Activated CD4-positive, alpha-beta T cell treated with anti-CD3 and anti-CD28 coated beads for 36 hours (primary cell): ENCODE results near the gene PDLIM3. TPM values are rescaled to one million over a fixed set of nuclear protein-coding genes. Genes with fewer than 3 reads are reported as not detected.

ENCODE experiments used
- ATAC-seq: fragments of 200-7000 bp; cut with Tn5 transposase; one replicate; pipeline ENCODE4 v1.10.0; 2021; ENCODE audit warnings: mild to moderate bottlenecking, moderate library complexity
- CTCF ChIA-PET: fragments of 350-600 bp; sonication (Branson Sonifier 250); formaldehyde crosslinking; loops from one replicate; lab custom pipeline; 2021; ENCODE audit warnings: antibody characterized with exemption; lab: Charles Lee
- POLR2A ChIA-PET: fragments of 350-600 bp; sonication (Branson Sonifier 250); formaldehyde crosslinking; loops from one replicate; lab custom pipeline; 2021; ENCODE audit warnings: antibody characterized with exemption, inconsistent platforms; lab: Charles Lee
- DNase-seq: peaks from one replicate; pipeline ENCODE4 v3.0.0-alpha.2; 2020
- H3K27ac Mint-ChIP-seq: one replicate; pipeline ENCODE4 v1.8.0; 2021; ENCODE audit warnings: mixed read lengths
- H3K27me3 Mint-ChIP-seq: one replicate; pipeline ENCODE4 v1.8.0; 2021; ENCODE audit warnings: mixed read lengths
- H3K36me3 Mint-ChIP-seq: one replicate; pipeline ENCODE4 v1.8.0; 2021; ENCODE audit warnings: low read depth, mixed read lengths
- H3K4me1 Mint-ChIP-seq: one replicate; pipeline ENCODE4 v1.8.0; 2021; ENCODE audit warnings: mixed read lengths
- H3K4me3 Mint-ChIP-seq: one replicate; pipeline ENCODE4 v1.8.0; 2021; ENCODE audit warnings: mild to moderate bottlenecking, moderate library complexity, mixed read lengths
- H3K9me3 Mint-ChIP-seq: one replicate; pipeline ENCODE4 v1.8.0; 2021; ENCODE audit warnings: low read depth, mixed read lengths
- intact Hi-C, 2 experiments: fragments of 100-400 bp; cut with DNase I in 1 of 2; cut with micrococcal nuclease in 1 of 2; formaldehyde crosslinking; loops; one replicate each; pipeline versions ENCODE4 v1.14.2 to v1.15.1; 2022 to 2024; cut with DNase I, micrococcal nuclease
- total RNA-seq, 2 experiments: library from RNA; stranded (reverse); gene quantifications; one replicate each; pipeline ENCODE4 v1.2.3, GENCODE V29; 2021

PDLIM3 gene
- total RNA-seq, 2 experiments from 2014 or later: not detected

DNA sequence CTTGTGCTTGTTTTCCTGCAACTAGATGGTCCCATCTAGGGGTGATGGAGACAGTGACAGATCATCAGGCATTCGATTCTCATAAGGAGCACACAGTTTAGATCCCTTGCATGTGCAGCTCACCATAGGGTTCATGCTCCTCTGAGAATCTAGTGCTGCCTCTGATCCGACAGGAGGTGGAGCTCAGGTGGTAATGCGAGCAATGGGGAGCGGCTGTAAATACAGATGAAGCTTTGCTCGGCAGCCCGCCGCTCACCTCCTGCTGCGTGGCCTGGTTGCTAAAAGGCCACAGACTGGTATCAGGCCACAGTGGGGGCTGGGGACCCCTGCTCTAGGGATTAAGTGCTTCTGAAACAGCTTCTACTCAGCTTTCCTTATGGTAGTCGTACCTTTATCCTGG is 35.3 kb downstream of the PDLIM3 start:
- intact Hi-C loops: no loop called here
- ChIA-PET CTCF (no interaction called here), POLR2A (no interaction called here)
- DNase-seq (no peak), ATAC-seq (no peak)
- no peak overlapping the region for H3K27ac Mint-ChIP-seq
- peaks cover 5% of the 10 kb centered on the region for H3K9me3 Mint-ChIP-seq
- no peak overlapping the region for H3K4me3 Mint-ChIP-seq
- H3K27me3 Mint-ChIP-seq: peaks cover 20% of the 10 kb centered on the region
- H3K36me3 Mint-ChIP-seq: no peaks in the 10 kb centered on the region
- H3K4me1 Mint-ChIP-seq: no peaks in the 10 kb centered on the region

DNA sequence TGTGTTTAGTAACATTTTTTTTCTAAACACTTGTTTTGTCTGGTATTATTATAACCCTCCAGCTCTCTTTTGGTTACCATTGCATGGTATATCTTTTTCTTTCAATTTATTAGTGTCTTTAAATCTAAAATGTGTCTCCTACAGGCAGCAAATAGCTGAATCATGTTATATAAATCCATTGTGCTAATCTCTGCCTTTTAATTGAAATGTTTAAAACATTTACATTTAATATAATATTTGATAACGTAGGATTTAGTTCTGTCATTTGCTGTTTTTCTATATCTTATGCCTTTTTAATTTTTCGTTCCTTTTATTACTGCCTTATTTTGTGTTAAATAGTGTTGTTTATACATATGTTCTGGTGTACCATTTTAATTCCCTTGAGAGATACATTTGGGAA is 46.7 kb downstream of the PDLIM3 start:
- intact Hi-C loops: no loop called here
- POLR2A ChIA-PET: no interaction called here
- Mint-ChIP-seq H3K4me1 (no peaks in the 10 kb centered on the region), H3K27me3 (peaks cover 24% of the 10 kb centered on the region), H3K36me3 (peaks cover 4% of the 10 kb centered on the region), H3K4me3 (no peak overlapping the region), H3K9me3 (peaks cover 8% of the 10 kb centered on the region), H3K27ac (no peak overlapping the region)
- DNase-seq (no peak), ATAC-seq (no peak)
- CTCF ChIA-PET: no interaction called here

DNA sequence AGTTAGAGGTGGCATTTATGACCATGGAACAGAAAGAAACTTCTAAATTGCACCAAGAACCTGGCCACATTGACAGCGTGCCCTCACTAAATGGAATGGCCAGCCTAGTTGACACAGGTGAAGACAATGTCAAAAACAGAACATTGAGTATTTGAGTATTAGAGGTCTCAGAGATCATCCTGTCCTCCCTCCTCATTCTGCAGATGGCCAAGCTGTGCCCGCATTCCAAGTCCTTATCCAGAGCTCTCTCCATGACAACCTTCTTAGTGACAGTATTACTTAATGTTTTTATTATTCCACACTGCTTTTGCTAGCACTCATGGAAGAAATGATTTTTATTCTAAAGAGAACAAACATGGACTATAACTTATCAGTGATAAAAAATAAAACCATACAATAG is 53.9 kb downstream of the PDLIM3 start:
- Mint-ChIP-seq H3K27ac (no peak overlapping the region), H3K4me1 (no peaks in the 10 kb centered on the region), H3K4me3 (no peak overlapping the region), H3K36me3 (no peaks in the 10 kb centered on the region), H3K27me3 (peaks cover 32% of the 10 kb centered on the region), H3K9me3 (no peaks in the 10 kb centered on the region)
- ChIA-PET CTCF (interaction anchor here (1.5 kb wide), 1 partner anchor 8 kb away, joined by 5 read pairs; no protein-coding TSS in a partner anchor), POLR2A (no interaction called here)
- intact Hi-C loops: no loop called here
- no peak for ATAC-seq
- no peak for DNase-seq

DNA sequence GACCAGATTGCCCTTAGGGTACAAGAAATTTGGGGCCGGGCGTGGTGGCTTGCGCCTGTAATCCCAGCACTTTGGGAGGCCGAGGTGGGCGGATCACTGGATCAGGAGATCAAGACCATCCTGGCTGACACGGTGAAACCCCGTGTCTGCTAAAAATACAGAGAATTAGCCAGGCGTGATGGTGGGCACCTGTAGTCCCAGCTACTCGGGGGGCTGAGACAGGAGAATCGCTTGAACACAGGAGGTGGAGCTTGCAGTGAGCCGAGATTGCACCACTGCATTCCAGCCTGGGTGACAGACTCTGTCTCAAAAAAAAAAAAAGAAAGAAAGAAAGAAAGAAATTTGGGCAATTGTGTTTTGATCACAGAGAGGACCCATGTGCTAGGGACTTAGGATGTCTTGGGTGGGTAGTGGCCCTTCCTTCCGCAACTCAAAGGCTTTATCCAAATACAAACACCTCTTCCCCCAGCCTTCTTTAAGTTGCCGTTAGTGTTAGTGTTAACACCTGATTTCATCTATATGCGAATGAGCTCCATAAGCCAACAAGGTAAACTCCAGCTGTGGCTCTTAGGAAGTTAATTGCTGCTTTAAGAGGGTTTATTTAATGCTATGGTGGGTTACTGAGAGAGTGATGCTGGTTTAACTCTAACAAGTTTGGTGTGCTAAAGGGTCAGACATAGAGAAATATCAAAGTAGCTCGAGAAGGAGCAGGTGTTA is 55.1 kb downstream of the PDLIM3 start:
- Mint-ChIP-seq H3K9me3 (no peaks in the 10 kb centered on the region), H3K4me1 (no peaks in the 10 kb centered on the region), H3K36me3 (no peaks in the 10 kb centered on the region), H3K27me3 (peaks cover 26% of the 10 kb centered on the region), H3K27ac (no peak overlapping the region), H3K4me3 (no peak overlapping the region)
- no peak for DNase-seq
- ChIA-PET CTCF (interaction anchor here (0.8 kb wide), 1 partner anchor 118 kb away, joined by 3 read pairs; no protein-coding TSS in a partner anchor), POLR2A (no interaction called here)
- intact Hi-C loops: no loop called here
- no peak for ATAC-seq

DNA sequence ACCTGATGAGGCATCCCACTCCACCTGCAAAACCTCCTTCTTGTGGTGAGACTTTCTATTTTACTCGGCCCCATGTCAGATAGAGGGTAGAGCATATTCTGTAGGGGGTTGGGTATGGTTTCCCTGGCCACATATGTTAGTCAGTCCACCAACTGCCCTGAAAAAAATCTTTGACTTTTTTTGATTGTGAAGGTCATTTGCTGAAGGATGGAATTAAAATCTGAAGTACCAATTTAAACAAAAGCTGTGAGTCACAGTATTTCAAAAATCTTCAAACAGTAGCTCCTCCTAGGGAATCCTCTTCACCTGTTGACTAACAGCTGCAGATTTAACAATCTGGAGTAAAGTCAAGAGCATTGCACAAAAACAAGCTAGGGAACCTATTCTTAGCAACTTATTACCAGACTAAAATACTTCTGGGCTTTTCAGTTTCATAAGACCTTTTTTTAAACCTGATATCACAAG is 55.8 kb downstream of the PDLIM3 start:
- Mint-ChIP-seq H3K27me3 (peaks cover 28% of the 10 kb centered on the region), H3K4me1 (no peaks in the 10 kb centered on the region), H3K27ac (no peak overlapping the region), H3K9me3 (no peaks in the 10 kb centered on the region), H3K4me3 (no peak overlapping the region), H3K36me3 (no peaks in the 10 kb centered on the region)
- CTCF ChIA-PET: interaction anchor here (0.8 kb wide), 1 partner anchor 118 kb away, joined by 3 read pairs; no protein-coding TSS in a partner anchor
- ATAC-seq: peak; percentile 91
- intact Hi-C loops: no loop called here
- DNase-seq: peak; percentile 13
- POLR2A ChIA-PET: no interaction called here

DNA sequence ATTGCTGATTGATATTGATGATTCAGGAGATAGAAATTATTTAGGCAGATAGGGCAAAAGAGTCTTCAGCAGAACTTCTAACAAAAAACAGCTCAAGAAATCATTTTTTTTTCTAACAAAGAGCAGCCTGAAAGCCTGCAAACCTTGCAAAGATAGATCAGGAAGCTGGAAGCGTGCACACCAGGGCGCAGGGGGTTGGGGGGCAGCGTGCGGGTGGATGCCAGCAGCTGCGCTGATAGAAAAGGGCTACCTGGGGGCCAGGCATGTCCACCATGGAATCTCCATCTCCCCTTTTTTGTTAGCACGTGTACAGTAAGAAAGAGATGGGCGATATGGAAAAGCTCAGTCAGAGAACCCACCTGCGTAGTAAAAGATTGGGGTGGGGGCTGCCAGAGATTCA is 62.1 kb downstream of the PDLIM3 start:
- H3K9me3 Mint-ChIP-seq: no peaks in the 10 kb centered on the region
- no peak overlapping the region for H3K4me3 Mint-ChIP-seq
- no peak for ATAC-seq
- H3K27ac Mint-ChIP-seq: no peak overlapping the region
- peaks cover 4% of the 10 kb centered on the region for H3K4me1 Mint-ChIP-seq
- no peak for DNase-seq
- no peaks in the 10 kb centered on the region for H3K36me3 Mint-ChIP-seq
- ChIA-PET POLR2A (no interaction called here), CTCF (interaction anchor here (0.8 to 1.5 kb wide), 4 partner anchors 9 to 125 kb away, joined by 3 to 5 read pairs (median 4); no protein-coding TSS in a partner anchor)
- H3K27me3 Mint-ChIP-seq: peaks cover 18% of the 10 kb centered on the region
- intact Hi-C loops: loop anchor here in 1 of 2 experiments (5.0 kb wide), 2 partner anchors 946 to 1816 kb away; partner anchors contain the start of genes RWDD4 and TRAPPC11

DNA sequence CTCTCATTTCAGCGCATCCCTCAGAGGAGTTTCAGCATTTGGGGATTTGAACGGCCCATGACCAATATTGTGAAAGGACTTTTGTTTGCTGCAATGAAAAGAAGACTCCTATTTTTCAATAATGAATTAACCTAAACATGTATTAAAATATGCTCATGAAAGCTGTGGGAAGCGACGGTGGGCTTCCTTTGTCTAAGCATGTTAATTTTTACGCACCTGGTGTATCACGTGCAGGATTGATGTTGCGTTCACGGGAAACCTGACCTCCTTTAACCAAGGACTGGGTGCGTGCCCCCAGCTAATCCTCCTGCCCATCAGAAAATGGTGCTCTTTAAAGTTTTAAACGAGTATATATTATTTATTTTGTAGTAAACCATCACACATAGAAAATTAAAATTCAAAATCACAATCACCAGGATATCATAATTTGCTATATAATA is 63.2 kb downstream of the PDLIM3 start:
- ATAC-seq (no peak), DNase-seq (no peak)
- intact Hi-C loops: loop anchor here in 1 of 2 experiments (5.0 kb wide), 2 partner anchors 945 to 1815 kb away; partner anchors contain the start of genes RWDD4 and TRAPPC11
- H3K4me3 Mint-ChIP-seq: peak overlapping the region; percentile 82
- POLR2A ChIA-PET: no interaction called here
- peaks cover 4% of the 10 kb centered on the region for H3K4me1 Mint-ChIP-seq
- peak overlapping the region; percentile 75 for H3K27ac Mint-ChIP-seq
- no peaks in the 10 kb centered on the region for H3K9me3 Mint-ChIP-seq
- peaks cover 13% of the 10 kb centered on the region for H3K27me3 Mint-ChIP-seq
- no peaks in the 10 kb centered on the region for H3K36me3 Mint-ChIP-seq
- CTCF ChIA-PET: interaction anchor here (0.6 kb wide), 1 partner anchor 123 kb away, joined by 3 read pairs; no protein-coding TSS in a partner anchor

DNA sequence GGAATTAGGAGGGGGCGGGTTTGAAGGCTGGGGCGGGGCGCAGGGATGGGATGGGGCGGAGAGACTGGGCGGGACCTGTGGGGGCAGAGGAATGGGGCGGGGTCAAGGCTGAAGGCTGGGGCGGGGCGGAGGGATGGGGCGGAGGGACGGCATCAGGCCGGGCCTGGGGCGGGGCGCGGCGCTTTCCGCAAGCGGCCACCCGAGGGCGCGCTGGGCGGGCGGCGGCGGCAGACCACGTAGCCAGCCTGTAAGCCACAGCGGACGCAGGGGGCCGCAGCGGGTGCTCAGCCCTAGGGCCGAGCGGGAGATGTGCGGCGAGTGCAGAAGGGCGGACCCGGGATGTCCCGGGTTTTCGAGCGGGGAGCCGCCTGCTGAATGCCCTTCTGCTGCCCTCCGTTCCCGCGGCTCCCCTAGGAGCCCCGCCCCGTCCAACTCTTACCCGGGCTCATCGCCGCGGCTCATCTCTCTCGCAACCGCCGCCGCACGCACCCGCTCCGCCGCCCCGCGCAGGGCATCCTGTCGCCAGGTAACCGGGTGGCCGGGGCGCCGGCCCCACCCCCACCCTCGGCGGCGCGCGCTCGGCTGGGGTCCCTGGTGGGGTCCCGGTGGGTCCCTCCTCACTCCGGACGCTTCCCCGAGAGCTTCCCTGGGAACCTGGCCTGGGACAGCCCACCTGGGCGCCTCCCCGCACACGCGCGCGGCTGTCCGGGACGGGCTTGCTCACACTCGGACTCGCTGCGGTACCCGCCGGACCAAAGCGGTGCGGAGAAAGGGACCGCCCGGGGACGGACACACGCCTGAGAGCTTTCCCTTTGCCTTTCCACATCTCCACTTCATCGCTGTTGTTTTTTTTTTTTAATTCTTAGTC is 63.8 kb downstream of the PDLIM3 start, which contains the start of gene CCDC110:
TSS of gene CCDC110 (minus strand) at position 499 of the 868 bp plus-strand sequence. CDS start at position 449, 50 bp downstream.
- DNase-seq (peak; percentile 98), ATAC-seq (peak; percentile 97)
- Mint-ChIP-seq H3K4me1 (peaks cover 4% of the 10 kb centered on the region), H3K4me3 (peak within 1 kb of the TSS; percentile 82), H3K27ac (peak within 1 kb of the TSS; percentile 75), H3K9me3 (no peaks in the 10 kb centered on the region), H3K27me3 (peaks cover 9% of the 10 kb centered on the region), H3K36me3 (no peaks in the 10 kb centered on the region)
- intact Hi-C loops: loop anchor here (1.0 to 5.0 kb wide), 14 partner anchors 45 to 1814 kb away; partner anchors contain the start of genes ANKRD37 (in 2 of the 2), SNX25 (in 2 of the 2), CASP3 (in 1 of the 2) and CENPU (in 1 of the 2)
- ChIA-PET CTCF (no interaction called here), POLR2A (no interaction called here)

DNA sequence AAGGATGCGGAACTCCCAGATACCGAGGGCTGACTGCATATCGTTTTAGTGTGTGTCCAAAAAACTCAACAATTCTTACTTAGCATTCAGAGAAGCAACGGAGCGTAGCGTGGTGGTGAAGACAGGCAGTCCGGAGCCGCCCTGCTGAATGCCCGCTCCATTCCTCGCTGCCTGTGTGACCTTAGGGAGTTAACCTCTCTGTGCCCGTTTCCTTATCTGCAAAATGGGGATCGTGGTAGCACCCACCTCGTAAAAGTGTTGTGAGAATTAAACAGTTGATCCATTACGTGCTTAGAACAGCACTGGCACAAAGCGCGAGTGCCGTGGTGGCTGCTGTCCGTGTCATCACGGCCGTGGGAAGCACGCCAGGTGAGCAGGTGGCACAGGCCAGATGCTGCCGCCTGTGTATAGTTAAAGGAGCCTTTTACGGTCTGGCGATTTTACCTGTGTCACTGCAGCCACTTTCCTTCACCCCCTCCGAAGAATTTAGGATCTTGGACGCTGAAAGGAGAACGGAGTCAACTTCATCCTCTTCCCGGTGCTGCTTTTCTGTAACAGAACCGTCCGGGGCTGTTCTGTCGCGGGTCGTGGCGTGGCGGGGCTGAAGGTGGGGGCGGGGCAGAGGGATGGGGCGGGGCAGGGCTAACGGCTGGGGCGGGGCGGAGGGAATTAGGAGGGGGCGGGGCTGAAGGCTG is 64.7 kb downstream of the PDLIM3 start:
- H3K9me3 Mint-ChIP-seq: no peaks in the 10 kb centered on the region
- DNase-seq (peak; percentile 60), ATAC-seq (peak; percentile 8)
- intact Hi-C loops: loop anchor here (1.0 to 5.0 kb wide), 14 partner anchors 44 to 1813 kb away; partner anchors contain the start of genes ANKRD37 (in 2 of the 2), SNX25 (in 2 of the 2), CASP3 (in 1 of the 2) and CENPU (in 1 of the 2)
- peak overlapping the region; percentile 69 for H3K4me3 Mint-ChIP-seq
- no peak overlapping the region for H3K27ac Mint-ChIP-seq
- H3K4me1 Mint-ChIP-seq: peaks cover 4% of the 10 kb centered on the region
- H3K27me3 Mint-ChIP-seq: peaks cover 9% of the 10 kb centered on the region
- no peaks in the 10 kb centered on the region for H3K36me3 Mint-ChIP-seq
- POLR2A ChIA-PET: no interaction called here
- CTCF ChIA-PET: interaction anchor here (0.6 kb wide), 1 partner anchor 127 kb away, joined by 3 read pairs; no protein-coding TSS in a partner anchor

DNA sequence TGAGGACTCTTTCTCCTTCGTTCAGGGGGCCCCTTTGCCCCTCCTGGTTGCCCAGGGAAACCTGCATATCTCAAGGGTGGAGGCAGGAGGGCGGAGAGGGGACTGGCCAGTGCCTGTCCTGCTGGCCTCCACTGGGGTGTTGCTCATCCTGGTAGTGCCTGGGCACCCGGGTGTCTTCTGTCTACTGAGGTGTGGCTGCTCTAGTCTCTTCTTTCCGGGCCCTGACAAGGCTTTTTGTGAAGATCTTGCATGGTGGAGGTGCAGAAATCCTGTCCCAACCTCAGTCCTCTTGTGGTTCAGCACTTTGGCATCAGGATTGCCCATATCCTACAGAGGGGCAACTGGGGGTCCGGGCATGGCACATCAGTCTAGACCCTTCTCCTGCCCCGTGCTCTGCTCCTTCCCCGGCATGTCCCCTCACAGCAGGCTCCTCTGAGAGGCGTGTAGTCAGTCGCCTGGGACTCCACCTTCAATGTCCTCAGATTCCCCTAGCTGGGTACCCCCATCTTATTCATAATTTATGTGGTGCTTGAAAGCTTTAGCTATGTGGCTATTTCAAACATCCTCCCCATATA is 65.6 kb downstream of the PDLIM3 start:
- Mint-ChIP-seq H3K4me1 (peaks cover 4% of the 10 kb centered on the region), H3K27me3 (peaks cover 7% of the 10 kb centered on the region), H3K36me3 (no peaks in the 10 kb centered on the region), H3K4me3 (no peak overlapping the region), H3K27ac (no peak overlapping the region), H3K9me3 (no peaks in the 10 kb centered on the region)
- POLR2A ChIA-PET: no interaction called here
- CTCF ChIA-PET: interaction anchor here (0.6 kb wide), 1 partner anchor 128 kb away, joined by 3 read pairs; no protein-coding TSS in a partner anchor
- ATAC-seq (no peak), DNase-seq (peak; percentile 9)
- intact Hi-C loops: loop anchor here in 1 of 2 experiments (2.0 to 5.0 kb wide), 4 partner anchors 643 to 1812 kb away; partner anchors contain the start of genes CASP3, PRIMPOL, RWDD4 and TRAPPC11
